ENCODE results near the gene GM2A.

- TF ChIP-seq GATA2 (IDR thresholded peaks at IDR 0.05; ENCODE audit: low read depth, low read length) (no peak), GATA3 (IDR thresholded peaks at IDR 0.05; ENCODE audit: low read depth, low read length) (no peak)
Measured at GRCh38 chr5:151262532-151262931, 9.5 kb downstream of the GM2A start.
